Suprapubic skin (tissue), 3 donors: Measurements from ENCODE around the gene FAM181B.

Source experiments
- POLR2A ChIP-seq, 2 donors: fragments of 450-650 bp; IDR thresholded peaks; one replicate each; pipeline ENCODE4 v1.6.1; 2017; ENCODE audit warnings: antibody characterized with exemption in 2 of 2, mild to moderate bottlenecking in 2 of 2, moderate library complexity in 2 of 2
- TF ChIP-seq, protein P1 (sequence below), 2 donors: fragments of 200-600 bp in 1 of 2; fragments of 450-650 bp in 1 of 2; sonication (generic) in 1 of 2; IDR thresholded peaks; one replicate each; pipeline ENCODE4 v1.5.1; 2016 to 2019; ENCODE audit warnings: antibody characterized with exemption in 2 of 2, mild to moderate bottlenecking in 1 of 2, moderate library complexity in 1 of 2

DNA sequence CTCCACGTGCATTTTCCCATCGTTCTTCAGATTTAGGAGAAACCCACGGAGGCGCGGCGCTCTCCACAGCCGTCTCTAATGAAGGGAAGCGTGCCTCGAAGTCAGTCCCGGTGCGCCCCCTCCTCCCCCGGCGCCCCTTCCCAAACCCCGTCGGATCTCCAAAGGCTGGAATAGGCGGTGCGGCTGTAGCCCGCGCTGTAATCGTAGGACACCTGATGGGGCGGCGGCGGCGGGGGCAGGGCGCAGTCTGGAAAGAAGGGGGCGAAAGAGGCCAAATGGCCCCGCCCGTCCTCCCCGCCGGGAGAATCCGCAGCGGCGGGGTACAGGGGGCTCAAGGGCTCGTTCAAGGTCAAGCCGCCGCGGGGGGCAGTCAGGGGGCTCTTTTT lies 1.3 kb downstream of the FAM181B start:
- TF ChIP-seq, protein P1, sequence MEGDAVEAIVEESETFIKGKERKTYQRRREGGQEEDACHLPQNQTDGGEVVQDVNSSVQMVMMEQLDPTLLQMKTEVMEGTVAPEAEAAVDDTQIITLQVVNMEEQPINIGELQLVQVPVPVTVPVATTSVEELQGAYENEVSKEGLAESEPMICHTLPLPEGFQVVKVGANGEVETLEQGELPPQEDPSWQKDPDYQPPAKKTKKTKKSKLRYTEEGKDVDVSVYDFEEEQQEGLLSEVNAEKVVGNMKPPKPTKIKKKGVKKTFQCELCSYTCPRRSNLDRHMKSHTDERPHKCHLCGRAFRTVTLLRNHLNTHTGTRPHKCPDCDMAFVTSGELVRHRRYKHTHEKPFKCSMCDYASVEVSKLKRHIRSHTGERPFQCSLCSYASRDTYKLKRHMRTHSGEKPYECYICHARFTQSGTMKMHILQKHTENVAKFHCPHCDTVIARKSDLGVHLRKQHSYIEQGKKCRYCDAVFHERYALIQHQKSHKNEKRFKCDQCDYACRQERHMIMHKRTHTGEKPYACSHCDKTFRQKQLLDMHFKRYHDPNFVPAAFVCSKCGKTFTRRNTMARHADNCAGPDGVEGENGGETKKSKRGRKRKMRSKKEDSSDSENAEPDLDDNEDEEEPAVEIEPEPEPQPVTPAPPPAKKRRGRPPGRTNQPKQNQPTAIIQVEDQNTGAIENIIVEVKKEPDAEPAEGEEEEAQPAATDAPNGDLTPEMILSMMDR (IDR thresholded peaks at IDR 0.05) = no peak
- TF ChIP-seq POLR2A (IDR thresholded peaks at IDR 0.05) = no peak
